CD14-positive monocyte (primary cell): ENCODE measurements around the gene PFN1. TPM values are rescaled to one million over a fixed set of nuclear protein-coding genes. Genes with fewer than 3 reads are reported as not detected.

Experiments
- DNase-seq, 3 donors: peaks; one replicate each; pipeline ENCODE4 v3.0.0-alpha.2; 2011 to 2022
- H2AFZ ChIP-seq: 2 replicates; pipeline ENCODE4 v1.6.0; 2012; ENCODE audit warnings: mild to moderate bottlenecking, low read depth, low read length, inconsistent platforms; ENCODE audit not compliant: insufficient read depth, poor library complexity, severe bottlenecking
- H3K27ac ChIP-seq, 2 donors: 1 replicate in 1 of 2; 2 replicates in 1 of 2; pipeline ENCODE4 v1.5.1; 2012 to 2013; ENCODE audit warnings: low read length in 2 of 2, control low read depth in 1 of 2, inconsistent platforms in 1 of 2, low read depth in 1 of 2, mild to moderate bottlenecking in 1 of 2
- H3K27me3 ChIP-seq, 2 donors: one replicate each; pipeline versions ENCODE4 v1.6.0 to v1.6.1; 2011 to 2013; ENCODE audit warnings: low read length in 2 of 2; ENCODE audit not compliant: control insufficient read depth in 2 of 2, insufficient read depth in 2 of 2
- H3K36me3 ChIP-seq, 2 donors: replicated peaks in 1 of 2; 1 replicate in 1 of 2; 2 replicates in 1 of 2; pipeline versions ENCODE4 v1.5.1 to v1.6.1; 2012 to 2013; ENCODE audit warnings: low read length in 2 of 2, control low read depth in 1 of 2, inconsistent platforms in 1 of 2, mild to moderate bottlenecking in 1 of 2; ENCODE audit not compliant: insufficient read depth in 2 of 2, control insufficient read depth in 1 of 2
- H3K4me1 ChIP-seq, 2 donors: 1 replicate in 1 of 2; 2 replicates in 1 of 2; pipeline versions ENCODE4 v1.5.1 to v1.6.1; 2012 to 2013; ENCODE audit warnings: low read length in 2 of 2, control low read depth in 1 of 2, inconsistent platforms in 1 of 2, mild to moderate bottlenecking in 1 of 2, moderate library complexity in 1 of 2; ENCODE audit not compliant: insufficient read depth in 2 of 2, control insufficient read depth in 1 of 2
- H3K4me2 ChIP-seq: replicated peaks from 2 replicates; pipeline ENCODE3; 2012; ENCODE audit warnings: low read length, moderate library complexity, mild to moderate bottlenecking; ENCODE audit not compliant: poor library complexity, severe bottlenecking; ENCODE audit errors: extremely low read depth
- H3K4me3 ChIP-seq, 3 experiments: fragments of 200-600 bp in 1 of 3; sonication (generic) in 1 of 3; replicated peaks in 1 of 3; 1 replicate in 2 of 3; 2 replicates in 1 of 3; pipeline ENCODE4 v1.5.1; 2011 to 2013; ENCODE audit warnings: low read length in 3 of 3, mild to moderate bottlenecking in 3 of 3, control low read depth in 2 of 3, low read depth in 2 of 3, inconsistent platforms in 1 of 3, moderate library complexity in 1 of 3
- H3K79me2 ChIP-seq: 2 replicates; pipeline ENCODE4 v1.6.0; 2012; ENCODE audit warnings: mild to moderate bottlenecking, control low read depth, inconsistent platforms, low read length, moderate library complexity; ENCODE audit not compliant: insufficient read depth
- H3K9ac ChIP-seq: 2 replicates; pipeline ENCODE4 v1.6.0; 2017; ENCODE audit warnings: low read length, mild to moderate bottlenecking; ENCODE audit not compliant: insufficient read depth, poor library complexity, severe bottlenecking
- H3K9me3 ChIP-seq, 2 donors: replicated peaks in 1 of 2; 1 replicate in 1 of 2; 2 replicates in 1 of 2; pipeline versions ENCODE4 v1.5.1 to v1.6.1; 2012 to 2013; ENCODE audit warnings: low read length in 2 of 2, control low read depth in 1 of 2; ENCODE audit not compliant: control insufficient read depth in 1 of 2, insufficient read depth in 1 of 2
- H4K20me1 ChIP-seq: 2 replicates; pipeline ENCODE4 v1.6.0; 2012; ENCODE audit warnings: mild to moderate bottlenecking, low read length, control low read depth, moderate library complexity; ENCODE audit not compliant: insufficient read depth
- H3K27ac Mint-ChIP-seq, 7 donors: one replicate each; pipeline ENCODE4 v1.8.0; 2020; ENCODE audit warnings: mild to moderate bottlenecking in 7 of 7, mixed read lengths in 7 of 7, moderate library complexity in 6 of 7, inconsistent platforms in 2 of 7
- H3K27me3 Mint-ChIP-seq, 3 donors: one replicate each; pipeline ENCODE4 v1.8.0; 2021 to 2022; ENCODE audit warnings: low read depth in 3 of 3, mild to moderate bottlenecking in 3 of 3, mixed read lengths in 3 of 3, moderate library complexity in 3 of 3, inconsistent platforms in 1 of 3
- H3K36me3 Mint-ChIP-seq, 2 donors: one replicate each; pipeline ENCODE4 v1.8.0; 2020; ENCODE audit warnings: mixed read lengths in 2 of 2, inconsistent platforms in 1 of 2, mild to moderate bottlenecking in 1 of 2
- H3K4me1 Mint-ChIP-seq: one replicate; pipeline ENCODE4 v1.8.0; 2020; ENCODE audit warnings: mild to moderate bottlenecking, mixed read lengths
- H3K4me3 Mint-ChIP-seq, 2 donors: one replicate each; pipeline ENCODE4 v1.8.0; 2020; ENCODE audit warnings: mild to moderate bottlenecking in 2 of 2, mixed read lengths in 2 of 2, moderate library complexity in 1 of 2
- H3K9me3 Mint-ChIP-seq, 7 donors: one replicate each; pipeline ENCODE4 v1.8.0; 2020 to 2022; ENCODE audit warnings: mixed read lengths in 7 of 7, mild to moderate bottlenecking in 6 of 7, moderate library complexity in 6 of 7, inconsistent platforms in 2 of 7
- CTCF ChIP-seq: fragments of 200-600 bp; IDR thresholded peaks from one replicate; pipeline ENCODE4 v1.8.0; 2022; ENCODE audit warnings: antibody characterized with exemption, mild to moderate bottlenecking
- WGBS: methylation state at CpG from one replicate; pipeline ENCODE4 v1.1.5; 2013; ENCODE audit warnings: missing lambda C conversion rate; ENCODE audit not compliant: insufficient coverage; 5-methylcytosine and 5-hydroxymethylcytosine counted together
- intact Hi-C, 2 donors: fragments of 100-400 bp; cut with micrococcal nuclease; formaldehyde crosslinking; loops; one replicate each; pipeline versions ENCODE4 v1.15.0 to v1.15.1; 2023
- polyA plus RNA-seq, 3 donors: library from polyadenylated mRNA; depleted of rRNA in 1 of 3; unstranded in 2 of 3; stranded (reverse) in 1 of 3; fragments of 300-500 nt in 2 of 3; fragments of >200 nt in 1 of 3; fragmentation: Illumina TruSeq in 2 of 3; gene quantifications; 1 replicate in 2 of 3; 2 replicates in 1 of 3; pipeline ENCODE4 v1.2.3, GENCODE V29; 2012 to 2021

Gene PFN1
- polyA plus RNA-seq, 3 donors = 842 to 1,613 (median 1,582) TPM

GRCh38 chr17:4899341-4900230 lies 48.7 kb downstream of the PFN1 start, which contains the start of gene C17orf107:
TSS of gene C17orf107 (plus strand) at chr17:4899536. CDS start at chr17:4899763, 227 bp downstream.
- Histone ChIP-seq H3K9ac (peak within 1 kb of the TSS; percentile 65), H3K36me3 (peaks cover 30 to 32% of the 10 kb centered on the region in 2 donors), H3K9me3 (no peaks in the 10 kb centered on the region), H3K27ac (peak within 1 kb of the TSS in 1 of 2 donors; percentile 79), H3K27me3 (peaks cover 0 to 26% of the 10 kb centered on the region in 2 donors), H3K4me2 (peak within 1 kb of the TSS; percentile 89), H3K4me1 (peaks cover 47 to 52% of the 10 kb centered on the region in 2 donors), H3K79me2 (no peaks in the 10 kb centered on the region), H4K20me1 (no peaks in the 10 kb centered on the region), H2AFZ (no peak within 1 kb of the TSS), H3K4me3 (peak within 1 kb of the TSS; percentile 33 to 83 (median 46))
- TF ChIP-seq CTCF = no peak
- Mint-ChIP-seq H3K27me3 (peaks cover 41 to 54% (median 50%) of the 10 kb centered on the region in 3 donors), H3K4me3 (peak within 1 kb of the TSS; percentile 89 to 91), H3K27ac (peak within 1 kb of the TSS; percentile 82 to 97 (median 91)), H3K4me1 (peaks cover 45% of the 10 kb centered on the region), H3K9me3 (peaks cover 0 to 12% (median 4%) of the 10 kb centered on the region in 7 donors), H3K36me3 (peaks cover 37 to 41% of the 10 kb centered on the region in 2 donors)
- intact Hi-C loops = loop anchor here (5.0 to 10.0 kb wide), 2 partner anchors 48 to 165 kb away; partner anchors contain the start of gene PFN1 (in 1 of the 2)
- 5% methylated on average over 47 of the region's 60 CpGs for WGBS
- peak; percentile 96 to 99 (median 99) for DNase-seq

- Histone ChIP-seq H3K4me3 (peak overlapping the region; percentile 31 to 83 (median 46)), H3K27me3 (peaks cover 0 to 26% of the 10 kb centered on the region in 2 donors), H3K9ac (peak overlapping the region; percentile 65), H3K36me3 (peaks cover 37 to 38% of the 10 kb centered on the region in 2 donors), H3K9me3 (no peaks in the 10 kb centered on the region), H3K27ac (no peak overlapping the region), H3K4me1 (peaks cover 47 to 52% of the 10 kb centered on the region in 2 donors), H4K20me1 (no peaks in the 10 kb centered on the region), H3K79me2 (no peaks in the 10 kb centered on the region), H3K4me2 (peak overlapping the region; percentile 89), H2AFZ (no peak overlapping the region)
- intact Hi-C loops = no loop called here
- Mint-ChIP-seq H3K9me3 (peaks cover 0 to 12% (median 4%) of the 10 kb centered on the region in 7 donors), H3K36me3 (peaks cover 44 to 48% of the 10 kb centered on the region in 2 donors), H3K27me3 (peaks cover 41 to 54% (median 48%) of the 10 kb centered on the region in 3 donors), H3K27ac (peak overlapping the region in 5 of 7 donors; percentile 41 to 92 (median 84)), H3K4me1 (peaks cover 45% of the 10 kb centered on the region), H3K4me3 (peak overlapping the region; percentile 89 to 91)
- WGBS = 21% methylated on average over 34 of the region's 34 CpGs
- no peak for DNase-seq
- TF ChIP-seq CTCF = no peak
Measured at GRCh38 chr17:4898927-4899326, 49.4 kb downstream of the PFN1 start.
